HG02973 (cell line): ENCODE data around the gene TMPRSS11A.

Experiments
- ATAC-seq: cut with Tn5 transposase; IDR thresholded peaks from one replicate; pipeline ENCODE4 v1.9.1; 2021; ENCODE audit warnings: moderate library complexity; ENCODE audit not compliant: unreplicated experiment

The TMPRSS11A gene

GRCh38 chr4:67915400-67915966, 47.8 kb downstream of the TMPRSS11A start:
- no peak for ATAC-seq

GRCh38 chr4:67912080-67912479, 51.2 kb downstream of the TMPRSS11A start:
- no peak for ATAC-seq

- ATAC-seq, result no peak
Observed at GRCh38 chr4:67911638-67912037, 51.7 kb downstream of the TMPRSS11A start.

- ATAC-seq, result no peak
Observed at GRCh38 chr4:67911141-67911540, 52.2 kb downstream of the TMPRSS11A start.

GRCh38 chr4:67910585-67910905, 52.7 kb downstream of the TMPRSS11A start:
- ATAC-seq, result no peak

GRCh38 chr4:67909905-67910584, 53.2 kb downstream of the TMPRSS11A start:
- ATAC-seq, result no peak

- ATAC-seq, result no peak
Observed at GRCh38 chr4:67907650-67908049, 55.6 kb downstream of the TMPRSS11A start.

GRCh38 chr4:67899096-67899495, 64.2 kb downstream of the TMPRSS11A start:
- no peak for ATAC-seq

GRCh38 chr4:67897686-67898085, 65.6 kb downstream of the TMPRSS11A start:
- no peak for ATAC-seq

- ATAC-seq, result no peak
Observed at GRCh38 chr4:67896421-67897065, 66.8 kb downstream of the TMPRSS11A start.

GRCh38 chr4:67894659-67895058, 68.6 kb downstream of the TMPRSS11A start:
- ATAC-seq, result no peak

GRCh38 chr4:67892905-67893304, 70.4 kb downstream of the TMPRSS11A start:
- ATAC-seq, result no peak

GRCh38 chr4:67892253-67892652, 71.0 kb downstream of the TMPRSS11A start:
- no peak for ATAC-seq

GRCh38 chr4:67891645-67892044, 71.6 kb downstream of the TMPRSS11A start:
- no peak for ATAC-seq

- ATAC-seq, result no peak
Observed at GRCh38 chr4:67886281-67886680, 77.0 kb downstream of the TMPRSS11A start.

GRCh38 chr4:67885762-67886161, 77.5 kb downstream of the TMPRSS11A start:
- no peak for ATAC-seq

- ATAC-seq, result no peak
Observed at GRCh38 chr4:67884701-67885100, 78.6 kb downstream of the TMPRSS11A start.

- ATAC-seq, result no peak
Observed at GRCh38 chr4:67883902-67884301, 79.4 kb downstream of the TMPRSS11A start, which contains the start of gene TMPRSS11D. Gene TMPRSS11D (minus strand): TSS chr4:67884002. CDS start chr4:67883933, 69 bp downstream.

- ATAC-seq, result no peak
Observed at GRCh38 chr4:67883458-67883857, 79.8 kb downstream of the TMPRSS11A start.

GRCh38 chr4:67880866-67881610, 82.3 kb downstream of the TMPRSS11A start:
- no peak for ATAC-seq

- no peak for ATAC-seq
Observed at GRCh38 chr4:67879486-67879885, 83.8 kb downstream of the TMPRSS11A start.

- no peak for ATAC-seq
Observed at GRCh38 chr4:67877086-67877485, 86.2 kb downstream of the TMPRSS11A start.
